Stimulated activated CD4-positive, alpha-beta T cell treated with anti-CD3 and anti-CD28 coated beads, Interleukin-2, amount 100 ng/mL, for 24 hours (primary cell): ENCODE results near the gene TNS3.
A peak's percentile ranks its signal among the peaks of the same experiment; 100 is the strongest.

Experiments used
- DNase-seq, 2 donors: peaks; one replicate each; pipeline ENCODE4 v3.0.0-alpha.2; 2020

The TNS3 gene

DNA sequence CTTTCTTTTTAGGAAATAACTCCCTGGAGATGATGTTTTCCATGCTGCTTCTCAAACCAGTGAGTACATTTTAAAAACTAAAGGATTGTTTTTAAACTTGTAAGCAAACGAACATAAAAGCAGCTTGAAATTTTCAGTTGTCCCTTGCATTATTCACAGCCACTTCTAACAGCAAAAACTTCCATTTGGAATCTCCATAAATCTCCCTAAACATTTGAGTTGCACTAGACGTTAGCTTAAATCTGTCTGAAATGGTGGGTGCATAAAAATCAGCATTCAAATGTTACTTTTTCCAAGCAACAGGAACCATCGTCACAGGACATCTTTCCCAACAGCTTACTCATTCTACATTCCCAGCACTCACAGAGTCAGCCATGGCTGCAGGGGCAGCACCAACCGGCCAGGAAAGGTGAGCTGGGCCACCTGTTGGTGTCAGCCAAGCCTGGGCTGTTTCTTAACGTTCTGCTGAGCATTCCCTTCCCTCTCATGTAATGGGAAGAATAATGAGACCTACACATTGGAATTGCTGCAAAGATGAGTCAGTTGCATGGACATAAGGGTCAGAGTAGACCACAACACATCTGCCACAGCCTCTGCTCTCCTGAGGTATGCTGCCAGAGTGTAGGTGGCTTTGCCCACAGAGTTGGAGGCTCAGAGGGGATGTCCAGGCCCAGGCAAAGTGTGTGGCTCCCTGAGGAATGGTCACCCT lies 163.2 kb downstream of the TNS3 start:
- DNase-seq, result no peak

DNA sequence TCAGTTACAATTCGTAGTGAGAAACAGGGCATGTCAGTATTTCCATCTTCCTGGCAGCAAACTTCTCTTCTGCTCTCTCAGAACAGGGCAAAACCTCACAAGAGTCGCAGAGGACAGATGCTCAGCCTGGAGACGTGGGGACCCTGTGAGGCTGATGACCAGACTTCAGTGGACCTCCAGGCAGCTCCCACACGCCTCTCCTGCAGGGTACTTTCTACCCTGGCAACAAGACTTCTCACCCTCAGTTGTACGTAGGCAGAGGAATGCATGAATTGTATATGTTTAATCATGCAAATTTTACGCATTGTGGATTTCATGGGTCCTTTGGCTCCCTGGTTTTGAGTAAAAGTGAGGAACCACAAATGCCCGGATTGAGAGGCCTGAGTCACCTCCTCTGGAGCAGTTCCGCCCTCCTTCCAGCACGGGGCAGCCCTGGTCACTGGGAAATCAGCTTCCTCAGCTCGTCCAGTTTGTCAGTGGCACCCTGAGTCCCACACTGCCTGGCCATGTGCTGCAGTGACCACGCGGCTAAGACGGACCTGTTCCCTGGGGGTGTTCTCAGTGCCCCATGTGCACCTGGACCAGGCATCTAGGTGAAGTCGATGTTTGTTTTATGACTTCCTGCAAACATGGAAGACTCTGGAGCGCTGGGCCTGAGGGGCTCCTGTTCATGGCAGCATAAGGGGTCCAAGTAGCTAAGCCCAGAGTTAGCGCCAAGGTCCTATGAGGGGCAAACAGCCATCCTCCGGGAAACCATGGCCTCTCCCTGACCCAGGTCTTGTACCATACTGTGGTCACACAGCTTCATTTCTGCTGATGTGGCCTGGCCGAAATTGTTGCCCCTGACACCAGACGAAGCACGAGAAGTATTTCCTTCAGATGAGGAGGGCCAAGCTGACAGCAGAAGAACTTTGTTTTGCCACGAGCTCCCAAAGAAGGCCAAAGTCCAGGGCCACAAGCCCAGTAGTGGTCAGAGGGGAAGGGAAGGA lies 165.1 kb downstream of the TNS3 start:
- DNase-seq, result no peak

DNA sequence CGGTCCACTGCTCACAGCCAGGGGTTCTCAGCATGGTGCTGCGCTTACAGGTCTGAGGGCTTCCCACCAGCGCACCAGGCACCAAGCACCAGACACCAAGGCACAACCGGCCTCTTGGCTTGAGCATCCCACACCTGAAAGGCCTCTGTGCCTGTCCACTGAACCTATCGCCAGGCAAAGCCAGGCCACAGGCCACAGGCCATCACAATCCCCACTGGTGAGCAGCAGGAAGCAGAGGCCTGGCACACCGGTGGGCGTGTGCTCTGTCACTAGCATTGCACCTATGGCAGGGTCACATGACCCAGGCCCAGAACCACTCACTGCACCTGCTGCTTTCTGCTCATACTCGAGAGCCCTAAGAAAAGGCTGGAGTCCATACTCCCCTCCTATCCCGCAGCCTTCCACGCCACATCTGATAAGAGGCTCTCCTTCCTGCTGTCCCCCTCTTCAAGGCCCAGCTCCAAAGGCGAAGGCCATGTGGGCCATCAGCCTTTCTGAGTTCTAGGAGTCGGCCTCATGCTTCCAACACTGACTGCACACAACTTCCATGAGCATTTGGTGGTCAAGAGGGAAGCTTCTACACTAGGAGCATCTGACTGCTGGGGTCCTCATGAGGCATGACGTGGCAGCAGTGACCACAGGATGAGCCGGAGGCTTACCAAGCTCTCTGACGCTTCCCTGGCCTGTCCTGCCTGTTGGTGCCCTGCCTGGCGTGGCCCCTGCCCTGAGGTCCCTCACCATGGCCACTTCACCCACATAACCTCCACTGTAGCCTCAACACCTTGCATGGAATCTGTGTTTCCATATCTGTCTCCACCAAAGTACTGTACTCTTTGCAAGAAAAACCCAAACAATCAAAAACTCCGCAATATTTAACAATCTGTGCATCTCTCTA lies 166.3 kb downstream of the TNS3 start:
- no peak for DNase-seq

DNA sequence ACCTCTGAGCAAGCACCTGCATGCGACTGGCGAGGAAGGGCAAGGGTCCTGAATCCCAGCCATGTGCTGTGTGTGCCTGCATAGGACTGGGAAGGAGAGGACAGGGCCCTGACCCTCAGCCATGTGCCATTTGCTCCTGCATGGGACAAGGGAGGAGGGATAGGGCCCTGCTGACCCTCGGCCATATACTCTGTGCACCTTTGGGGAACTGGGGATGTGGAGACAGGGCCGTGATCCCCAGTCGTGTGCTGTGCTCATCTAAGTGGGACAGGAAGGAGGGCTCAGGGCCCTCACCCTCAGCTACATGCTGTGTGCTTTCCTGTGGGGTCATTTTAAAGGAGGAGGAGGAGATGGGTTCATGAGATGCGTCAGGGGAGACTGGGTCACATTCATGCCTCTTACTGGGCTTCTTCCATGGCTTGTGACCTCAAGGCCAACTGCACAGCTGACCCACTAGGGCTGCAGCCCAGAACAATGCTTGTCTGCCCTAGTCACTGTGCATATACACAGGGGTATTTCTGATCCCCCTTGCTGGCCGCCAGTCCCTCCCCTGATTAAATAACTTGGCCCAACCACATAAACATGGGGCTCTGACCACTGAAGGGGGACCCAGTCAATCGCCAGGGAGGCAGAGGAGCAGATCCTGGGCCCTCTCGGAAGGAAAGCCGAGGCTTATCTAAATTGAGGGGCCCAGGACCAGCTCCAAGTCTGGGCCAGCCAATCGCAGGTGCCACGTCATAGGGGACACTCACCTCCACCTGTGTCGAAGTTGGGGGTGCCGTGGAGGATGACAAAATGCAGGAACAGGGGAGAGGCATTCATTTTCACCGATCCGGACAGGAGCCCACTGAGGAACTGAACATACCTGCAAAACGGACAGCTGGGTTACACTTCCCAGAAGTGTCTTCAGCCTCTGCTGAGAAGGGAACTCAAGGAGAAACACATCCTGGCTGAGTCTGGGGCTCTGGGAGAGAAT lies 167.3 kb downstream of the TNS3 start:
- no peak for DNase-seq

DNA sequence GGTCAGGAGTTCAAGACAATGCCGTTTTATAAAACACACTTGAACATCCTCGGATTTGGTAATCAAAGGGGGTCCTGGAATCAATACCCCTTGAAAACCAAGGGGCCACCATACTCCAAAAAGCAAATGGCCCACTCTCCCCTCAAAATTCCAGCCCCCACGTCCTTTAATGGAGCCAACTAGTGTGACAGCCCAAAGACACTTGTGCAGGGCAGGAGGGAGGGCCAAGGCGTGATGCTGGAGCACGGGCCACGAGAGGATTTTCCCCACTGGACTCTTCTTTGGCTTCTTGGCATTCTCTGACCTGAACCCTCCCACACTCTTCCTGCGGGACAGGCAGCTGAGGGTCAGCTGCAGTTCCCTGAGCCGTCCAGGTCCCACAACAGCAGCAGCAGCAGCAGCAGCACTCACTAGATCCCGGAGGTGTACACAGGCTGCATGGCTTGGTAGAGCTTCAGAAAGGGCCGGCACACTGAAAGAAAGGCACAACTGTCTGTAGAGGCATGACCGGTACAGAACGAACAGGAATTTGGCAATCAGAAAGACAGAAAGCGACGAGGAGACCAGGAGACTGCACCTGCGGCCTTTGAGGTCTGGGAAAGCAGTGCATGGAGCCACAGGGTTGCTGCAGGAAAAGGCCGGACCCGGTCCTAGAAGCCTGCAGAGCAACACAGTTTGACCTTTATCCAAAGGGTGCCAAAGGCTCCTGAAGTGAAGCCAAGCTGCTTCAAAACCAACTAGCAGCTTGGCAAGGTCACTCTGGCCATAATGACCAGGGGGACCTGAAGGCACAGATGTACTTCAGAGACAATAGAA lies 168.2 kb downstream of the TNS3 start:
- no peak for DNase-seq

DNA sequence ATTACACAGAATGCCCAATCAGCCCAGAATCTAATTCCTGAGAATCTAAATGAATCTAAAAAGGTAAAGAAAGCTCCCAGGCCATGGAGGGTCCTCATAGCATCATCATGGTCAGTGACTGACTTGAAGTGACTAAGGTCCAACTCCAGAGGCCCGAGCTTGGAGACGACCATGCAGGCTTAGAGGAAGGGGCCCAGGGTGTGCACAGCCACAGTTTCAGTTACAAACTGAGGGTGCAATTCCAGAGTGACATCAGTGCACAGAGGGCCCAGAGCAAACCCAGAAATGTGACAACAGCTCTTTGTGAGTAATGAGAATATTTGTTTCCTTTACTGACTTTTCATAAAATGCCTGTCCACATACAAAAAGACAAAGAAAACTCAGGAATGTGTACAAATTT lies 170.0 kb downstream of the TNS3 start:
- DNase-seq, result no peak

DNA sequence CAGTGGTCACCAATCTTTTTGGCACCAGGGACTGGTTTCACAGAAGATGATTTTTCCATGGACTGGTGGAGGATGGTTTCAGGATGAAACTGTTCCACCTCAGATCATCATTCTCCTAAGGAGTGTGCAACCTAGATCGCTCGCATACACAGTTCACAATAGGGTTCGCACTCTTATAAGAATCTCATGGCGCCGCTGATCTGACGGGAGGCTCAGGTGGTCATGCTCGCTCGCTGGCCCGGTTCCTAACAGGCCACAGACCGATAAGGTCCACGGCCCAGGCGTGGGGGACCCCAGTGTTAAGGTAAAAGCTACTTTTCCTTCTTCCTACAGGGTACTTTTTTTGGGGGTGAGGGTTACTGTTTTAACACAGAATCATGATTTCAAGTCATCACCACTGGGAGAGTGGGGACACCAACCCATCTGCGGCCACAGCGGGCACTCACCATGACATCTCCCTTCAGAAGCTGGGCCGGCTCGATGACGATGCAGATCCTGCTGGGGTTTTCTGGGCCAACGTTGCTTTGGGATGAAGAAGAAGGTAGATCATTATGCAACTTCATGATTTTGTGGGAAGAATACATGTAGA lies 170.5 kb downstream of the TNS3 start:
- DNase-seq, result no peak

DNA sequence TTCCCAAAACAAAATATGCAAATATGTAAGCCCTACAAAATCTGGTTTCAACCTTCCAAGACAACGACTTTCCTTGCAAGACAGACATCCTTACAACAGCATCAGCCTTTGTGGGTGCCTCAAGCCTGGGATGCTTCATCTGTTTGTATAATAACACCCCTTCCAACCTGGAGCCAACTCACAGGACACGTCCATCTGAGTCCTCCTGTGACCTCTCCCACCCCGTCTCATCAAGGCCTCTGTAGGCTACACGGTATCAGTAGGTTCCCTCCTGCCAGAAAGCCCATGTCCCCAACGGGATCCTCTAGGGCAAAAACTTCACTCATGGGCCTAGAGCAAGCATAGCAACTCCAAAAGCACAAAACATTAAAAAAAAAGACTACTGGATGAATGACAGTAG lies 173.2 kb downstream of the TNS3 start:
- no peak for DNase-seq

DNA sequence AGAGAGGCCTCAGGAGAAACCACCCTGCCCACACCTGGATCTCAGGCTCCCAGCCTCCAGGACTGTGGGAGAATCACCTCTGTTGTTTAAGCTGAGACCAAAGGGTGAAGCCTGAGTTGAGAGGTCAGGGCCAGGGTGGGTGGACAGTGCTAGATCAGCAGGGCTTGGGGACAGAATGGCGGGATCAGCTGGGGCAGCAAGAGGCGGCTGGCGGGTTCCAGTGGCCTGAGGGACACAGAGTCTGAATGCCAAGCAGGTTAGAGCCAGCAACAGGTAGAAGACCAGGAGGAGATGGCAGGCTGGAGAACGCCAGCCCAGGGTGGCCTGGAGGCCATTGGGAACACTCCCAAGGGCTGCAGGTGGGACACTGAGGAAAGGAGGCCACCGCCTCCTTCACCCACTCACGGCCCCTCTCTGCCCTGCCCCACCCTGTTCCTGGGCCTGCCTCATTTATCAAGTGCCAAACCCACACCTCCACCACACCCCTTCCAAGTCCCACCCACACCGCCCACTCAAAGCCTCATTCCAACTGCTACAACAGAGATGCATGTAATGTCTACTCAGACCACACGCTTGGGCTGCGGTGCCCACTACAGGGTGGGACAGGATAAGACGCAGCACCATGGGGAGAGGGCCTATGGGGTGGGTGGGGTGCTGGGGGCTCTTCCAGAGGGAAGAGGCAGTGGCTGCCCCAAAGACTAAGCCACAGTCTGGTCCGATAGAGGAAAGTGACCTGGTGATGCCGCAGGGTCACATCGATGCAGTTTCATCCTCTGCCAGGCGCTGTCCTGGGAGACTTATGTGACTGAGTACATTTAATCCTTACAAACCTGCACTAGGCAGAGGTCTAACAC lies 173.9 kb downstream of the TNS3 start:
- peak in 1 of 2 donors; percentile 3 for DNase-seq

DNA sequence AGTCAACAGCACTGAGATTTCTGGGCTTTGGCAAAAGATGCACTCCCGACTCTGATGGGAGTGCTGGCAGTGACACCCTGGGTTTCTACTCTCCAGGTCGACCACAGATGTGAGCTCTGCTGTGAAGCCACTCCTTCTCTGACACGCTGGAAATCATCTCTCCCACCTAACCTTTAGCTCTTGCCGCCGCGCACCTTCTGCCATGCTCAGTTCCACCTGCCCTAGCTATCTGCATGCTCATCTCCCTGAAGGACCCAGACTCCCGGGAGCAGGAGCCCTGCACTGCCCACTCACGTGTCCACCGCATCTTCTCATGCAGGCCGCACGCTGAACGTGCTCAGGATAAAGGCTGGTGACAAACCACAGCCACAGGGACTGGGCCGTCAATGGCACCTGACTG lies 174.8 kb downstream of the TNS3 start:
- no peak for DNase-seq

DNA sequence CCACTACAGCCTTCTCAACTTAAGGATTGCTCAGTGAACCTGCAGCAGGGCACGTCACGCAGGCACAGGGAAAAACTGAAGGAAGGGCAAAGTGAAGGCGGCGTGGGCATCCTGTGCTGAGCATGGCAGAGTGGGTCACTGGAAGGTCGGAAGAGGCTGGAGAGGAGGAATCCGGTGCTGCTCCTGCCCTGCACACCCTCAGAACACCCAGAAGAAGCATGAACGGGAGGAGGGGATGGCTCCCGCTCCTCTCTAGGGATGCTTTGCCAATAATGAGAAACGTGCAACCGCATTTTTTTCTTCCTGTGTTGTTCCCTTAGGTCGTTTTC lies 175.1 kb downstream of the TNS3 start:
- no peak for DNase-seq

DNA sequence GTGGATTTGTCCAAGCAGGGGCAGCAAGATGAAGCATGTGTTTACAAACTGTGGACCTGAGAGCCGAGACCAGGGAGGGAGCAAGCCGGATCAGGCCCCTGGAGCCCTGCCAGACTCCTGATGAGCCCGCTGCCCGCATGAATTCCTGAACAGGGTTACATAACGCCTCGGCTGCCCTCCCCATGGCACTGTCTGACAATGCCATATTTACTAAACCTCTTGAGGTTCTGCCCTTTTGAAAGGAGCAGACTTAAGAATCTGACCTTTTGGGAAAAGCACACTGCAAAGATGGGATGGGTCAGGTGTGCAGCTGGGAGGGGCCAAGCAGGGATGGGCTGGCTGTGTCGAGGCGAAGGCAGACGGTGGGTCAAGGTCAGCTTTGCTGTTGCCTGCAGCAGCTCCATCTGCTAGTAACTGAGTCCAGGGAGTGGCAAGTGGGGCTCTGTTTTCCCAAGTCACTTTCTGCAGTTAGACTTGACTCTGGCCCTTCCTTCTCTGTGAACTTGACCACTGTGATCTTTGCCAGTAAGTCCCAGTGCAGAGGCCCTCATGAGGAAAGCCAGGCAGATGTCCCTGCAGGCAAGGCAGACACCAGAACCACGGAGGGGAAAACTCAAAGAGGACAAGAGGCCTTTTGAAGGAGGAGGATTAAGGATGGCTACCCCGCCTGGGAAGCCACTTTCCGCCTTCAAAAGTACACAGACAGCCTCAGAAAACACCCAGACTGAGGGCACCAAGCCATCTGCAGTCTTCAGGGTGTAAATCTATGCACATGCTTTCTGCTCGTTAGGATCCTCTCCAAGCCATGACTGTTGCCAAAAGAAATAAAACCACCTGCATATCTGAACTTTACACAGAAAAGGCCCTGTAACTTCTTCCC lies 175.8 kb downstream of the TNS3 start:
- no peak for DNase-seq

DNA sequence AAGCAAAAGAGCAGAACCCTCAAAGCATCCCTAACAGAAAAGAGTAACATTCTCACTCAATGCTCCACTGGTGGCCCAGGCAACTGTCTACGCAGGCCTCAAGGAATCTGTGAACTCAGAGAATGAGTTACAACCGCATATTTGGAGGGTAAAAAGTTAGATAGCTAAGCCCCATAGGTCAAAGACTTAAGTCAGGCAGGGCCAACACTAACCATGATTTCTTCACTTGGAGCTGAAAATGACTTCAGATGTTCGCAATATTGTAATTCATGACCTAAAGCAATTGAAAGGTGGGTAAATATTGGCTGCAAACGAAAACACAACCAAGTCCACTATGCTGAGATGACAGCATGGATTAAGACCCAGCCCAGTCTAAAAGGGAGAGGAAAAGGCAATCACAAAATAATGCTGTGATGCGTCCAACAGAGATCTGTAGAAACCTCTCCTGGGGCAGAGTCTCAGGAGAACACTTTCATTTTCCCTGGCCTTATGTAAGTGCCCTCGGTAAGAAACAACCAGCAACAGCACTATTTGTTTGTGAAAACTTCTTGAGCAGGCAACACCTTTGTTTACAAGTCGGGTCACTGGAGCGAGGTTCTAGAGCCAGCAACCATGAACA lies 176.5 kb downstream of the TNS3 start:
- no peak for DNase-seq

DNA sequence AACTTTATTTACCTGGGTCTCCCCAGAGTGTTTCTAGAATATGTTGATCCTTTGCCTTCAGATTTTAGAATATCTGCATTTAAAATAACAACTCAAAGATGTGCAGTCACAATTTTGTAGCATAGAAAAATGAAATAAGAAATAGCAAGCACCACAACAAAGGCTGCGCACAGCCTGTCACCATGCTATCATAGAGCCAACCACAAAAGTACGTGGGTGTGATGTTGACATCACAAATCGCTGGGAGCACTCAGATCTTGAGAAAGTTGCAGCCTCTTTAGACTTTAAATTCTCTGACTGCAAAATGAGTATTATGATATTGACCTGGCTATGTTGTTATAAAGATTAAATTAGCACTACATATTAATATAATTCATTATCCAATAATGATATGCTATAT lies 177.9 kb downstream of the TNS3 start:
- DNase-seq, result peak in 1 of 2 donors; percentile 9

DNA sequence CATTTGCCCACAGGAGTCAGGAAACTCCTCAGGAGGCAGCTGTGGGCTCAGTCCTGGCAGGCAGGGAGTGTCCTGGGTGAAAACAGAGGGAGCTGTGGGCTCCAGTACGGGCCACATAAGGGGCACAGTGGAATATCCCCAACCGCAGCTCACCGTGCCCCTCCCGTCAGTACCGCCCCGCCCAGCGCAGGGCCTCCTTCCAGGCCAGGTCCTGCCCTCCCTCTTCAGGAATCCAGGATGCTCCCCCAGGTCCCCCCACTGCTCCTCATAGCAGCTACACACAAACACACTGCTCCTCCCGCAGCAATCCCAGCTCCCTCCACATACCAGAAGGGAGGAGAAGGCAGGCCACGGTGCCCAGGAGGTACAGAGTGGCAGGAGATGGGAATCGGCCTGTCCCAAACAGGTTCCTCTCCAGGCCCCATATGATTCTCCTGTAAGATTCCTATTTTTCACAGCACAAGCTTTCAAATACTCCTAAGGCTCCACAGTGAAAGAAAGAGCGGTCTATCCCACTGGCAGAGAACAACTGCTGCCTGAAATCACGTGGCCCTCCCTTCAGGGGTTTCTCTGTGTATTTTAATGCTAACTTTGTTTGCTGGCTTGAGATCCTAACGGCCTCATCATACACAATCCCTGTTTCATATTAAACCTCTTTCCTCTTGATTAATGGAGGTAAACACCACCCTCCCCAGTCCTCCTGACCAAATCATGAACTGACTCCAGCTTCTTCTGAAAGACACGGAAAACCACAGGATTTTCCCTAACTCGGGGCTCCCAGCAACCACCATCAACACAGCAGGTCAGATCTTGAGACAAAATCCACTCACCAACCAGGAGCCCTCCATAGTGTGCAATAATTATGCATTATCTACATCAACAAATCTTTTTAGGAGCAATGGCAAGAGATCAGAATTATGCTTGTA lies 178.7 kb downstream of the TNS3 start:
- DNase-seq, result no peak

DNA sequence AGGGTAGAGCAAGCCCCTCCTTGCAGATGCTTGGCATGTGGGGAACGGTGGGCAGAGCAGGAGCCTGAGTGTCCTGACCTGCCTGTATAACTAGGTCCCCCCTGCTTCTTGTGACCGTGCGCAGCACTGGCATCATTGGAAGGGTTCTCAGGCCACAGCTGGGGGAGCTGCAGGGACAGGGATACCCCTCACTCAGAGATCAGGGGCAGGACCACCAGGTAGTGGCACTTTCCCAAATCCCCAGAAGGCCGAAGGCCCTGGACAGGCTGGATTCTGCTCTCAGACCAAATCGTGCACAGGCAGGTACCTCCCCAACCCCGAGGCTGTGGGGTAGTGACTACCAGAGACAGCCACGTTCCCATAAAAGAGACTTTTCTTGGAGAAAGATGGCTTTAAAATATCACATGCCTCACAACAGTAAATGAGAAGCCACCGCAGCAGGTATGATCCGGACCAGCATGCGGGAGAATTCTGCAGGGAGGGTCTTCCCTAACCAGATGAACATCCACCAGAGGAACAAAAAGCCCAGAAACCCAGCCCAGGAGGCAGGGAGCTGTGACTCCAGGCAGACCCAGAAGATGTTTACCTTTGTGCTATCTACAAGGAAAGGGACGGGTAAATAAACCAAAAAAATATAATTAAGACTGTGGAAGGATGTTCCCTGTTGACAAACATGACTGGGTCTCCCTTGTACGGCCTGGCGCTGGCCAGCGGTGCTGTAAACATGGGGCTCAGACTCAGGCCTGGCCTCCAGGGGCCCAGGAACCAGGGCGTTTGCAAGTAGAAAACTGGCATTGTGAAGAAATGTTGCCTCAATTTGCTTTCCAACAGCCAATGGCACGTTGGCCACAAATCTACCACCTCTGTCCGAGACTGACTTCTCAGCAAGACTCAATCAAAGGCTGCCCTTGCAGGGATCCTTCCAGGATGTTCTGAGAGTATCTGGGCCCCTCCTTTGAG lies 180.0 kb downstream of the TNS3 start:
- no peak for DNase-seq
